ENCODE results near the gene GRM4.

GRM4 gene

GRCh38 chr6:34093206-34093605, 52.7 kb downstream of the GRM4 start:
- no peak for TF ChIP-seq CTCF (IDR thresholded peaks at IDR 0.05)
- Histone ChIP-seq H3K9me3 (no peaks in the 10 kb centered on the region), H3K36me3 (no peaks in the 10 kb centered on the region), H3K27me3 (peaks cover 26% of the 10 kb centered on the region), H3K27ac (no peak overlapping the region), H3K4me1 (ENCODE audit: control insufficient read depth in 1 of 2, insufficient read depth in 1 of 2, low read depth in 1 of 2, low read length in 1 of 2) (no peaks in the 10 kb centered on the region), H3K4me3 (ENCODE audit: low read depth in 1 of 2, low read length in 1 of 2) (no peak overlapping the region)

- no peak for TF ChIP-seq CTCF (IDR thresholded peaks at IDR 0.05)
- Histone ChIP-seq H3K9me3 (no peaks in the 10 kb centered on the region), H3K4me1 (ENCODE audit: control insufficient read depth in 1 of 2, insufficient read depth in 1 of 2, low read depth in 1 of 2, low read length in 1 of 2) (no peaks in the 10 kb centered on the region), H3K27ac (no peak overlapping the region), H3K36me3 (no peaks in the 10 kb centered on the region), H3K4me3 (ENCODE audit: low read depth in 1 of 2, low read length in 1 of 2) (no peak overlapping the region), H3K27me3 (peaks cover 26% of the 10 kb centered on the region)
Observed at GRCh38 chr6:34092631-34093030, 53.3 kb downstream of the GRM4 start.

GRCh38 chr6:34090935-34091334, 55.0 kb downstream of the GRM4 start:
- H3K36me3 ChIP-seq: no peaks in the 10 kb centered on the region
- TF ChIP-seq CTCF (IDR thresholded peaks at IDR 0.05): no peak
- H3K9me3 ChIP-seq: no peaks in the 10 kb centered on the region
- H3K4me3 ChIP-seq (ENCODE audit: low read depth in 1 of 2, low read length in 1 of 2): no peak overlapping the region
- H3K4me1 ChIP-seq (ENCODE audit: control insufficient read depth in 1 of 2, insufficient read depth in 1 of 2, low read depth in 1 of 2, low read length in 1 of 2): no peaks in the 10 kb centered on the region
- peaks cover 19% of the 10 kb centered on the region for H3K27me3 ChIP-seq
- H3K27ac ChIP-seq: no peak overlapping the region

- TF ChIP-seq CTCF (IDR thresholded peaks at IDR 0.05): no peak
- Histone ChIP-seq H3K4me1 (ENCODE audit: control insufficient read depth in 1 of 2, insufficient read depth in 1 of 2, low read depth in 1 of 2, low read length in 1 of 2) (no peaks in the 10 kb centered on the region), H3K36me3 (no peaks in the 10 kb centered on the region), H3K27me3 (peaks cover 15% of the 10 kb centered on the region), H3K4me3 (ENCODE audit: low read depth in 1 of 2, low read length in 1 of 2) (no peak overlapping the region), H3K27ac (no peak overlapping the region), H3K9me3 (no peaks in the 10 kb centered on the region)
Observed at GRCh38 chr6:34090529-34090928, 55.4 kb downstream of the GRM4 start.

GRCh38 chr6:34086558-34086957, 59.3 kb downstream of the GRM4 start:
- Histone ChIP-seq H3K27ac (no peak overlapping the region), H3K4me1 (ENCODE audit: control insufficient read depth in 1 of 2, insufficient read depth in 1 of 2, low read depth in 1 of 2, low read length in 1 of 2) (no peaks in the 10 kb centered on the region), H3K4me3 (ENCODE audit: low read depth in 1 of 2, low read length in 1 of 2) (no peak overlapping the region), H3K9me3 (no peaks in the 10 kb centered on the region), H3K27me3 (no peaks in the 10 kb centered on the region), H3K36me3 (no peaks in the 10 kb centered on the region)
- no peak for TF ChIP-seq CTCF (IDR thresholded peaks at IDR 0.05)

Measured in neutrophil (primary cell).